K562 (cell line): ENCODE data around the gene PDE6B.

ENCODE experiments used
- CEBPG ChIP-seq, 3 experiments: fragments of 200-800 bp in 1 of 3; sonication (Bioruptor generic) in 1 of 3; sonication (generic) in 1 of 3; formaldehyde crosslinking in 1 of 3; IDR thresholded peaks in 2 of 3; conservative IDR thresholded peaks in 1 of 3; 2 replicates each; pipeline versions ENCODE4 v1.6.1 to v1.8.0; 2016 to 2022; ENCODE audit warnings: missing compliant biosample characterization in 2 of 3, missing genetic modification characterization in 2 of 3, mild to moderate bottlenecking in 1 of 3, missing genetic modification reagents in 1 of 3
- CTCF ChIP-seq, 3 experiments: IDR thresholded peaks in 2 of 3; conservative IDR thresholded peaks in 1 of 3; 2 replicates each; pipeline ENCODE4 v1.5.1; 2011 to 2012; ENCODE audit warnings: low read length in 3 of 3, mild to moderate bottlenecking in 3 of 3, control low read depth in 2 of 3, improper control_type of control experiment in 1 of 3, inconsistent platforms in 1 of 3, low read depth in 1 of 3, mixed read lengths in 1 of 3, moderate library complexity in 1 of 3; ENCODE audit not compliant: insufficient read depth in 2 of 3
- ETV1 ChIP-seq: fragments of 450-650 bp; conservative IDR thresholded peaks from 2 replicates; pipeline ENCODE4 v1.6.1; 2016; ENCODE audit warnings: missing genetic modification characterization, control low read depth, low read depth, missing compliant biosample characterization
- KAT2B ChIP-seq: IDR thresholded peaks from one replicate; pipeline ENCODE4 v1.6.1; 2012; ENCODE audit warnings: low read depth, mild to moderate bottlenecking, control low read depth, inconsistent platforms, low read length, moderate library complexity
- NR0B1 ChIP-seq: fragments of 450-650 bp; IDR thresholded peaks from one replicate; pipeline ENCODE4 v1.6.1; 2018; ENCODE audit warnings: mild to moderate bottlenecking, moderate library complexity; ENCODE audit not compliant: partially characterized antibody
- POLR2A ChIP-seq: fragments of 450-650 bp; conservative IDR thresholded peaks from 2 replicates; pipeline ENCODE4 v1.6.1; 2016
- RNF219 ChIP-seq: fragments of 250-450 bp; sonication (Bioruptor Pico); IDR thresholded peaks from 2 replicates; pipeline ENCODE4 v1.5.0; 2022; ENCODE audit warnings: mild to moderate bottlenecking
- SMARCA4 ChIP-seq: fragments of 450-650 bp; IDR thresholded peaks from 2 replicates; pipeline ENCODE4 v1.6.1; 2016
- STAT5B ChIP-seq: fragments of 250-450 bp; sonication (Bioruptor Pico); IDR thresholded peaks from 2 replicates; pipeline ENCODE4 v1.8.0; 2021; ENCODE audit warnings: mild to moderate bottlenecking, inconsistent platforms
- TFAP4 ChIP-seq: sonication (generic); formaldehyde crosslinking; IDR thresholded peaks from 2 replicates; pipeline ENCODE4 v1.8.0; 2022; ENCODE audit warnings: missing genetic modification reagents, mild to moderate bottlenecking, moderate library complexity, borderline replicate concordance
- TFE3 ChIP-seq: fragments of 450-650 bp; formaldehyde crosslinking; IDR thresholded peaks from 2 replicates; pipeline ENCODE4 v1.4.0; 2020; ENCODE audit warnings: mild to moderate bottlenecking, mixed read lengths
- USF1 ChIP-seq: sonication (generic); formaldehyde crosslinking; IDR thresholded peaks from 2 replicates; pipeline ENCODE4 v1.9.0; 2022; ENCODE audit warnings: mild to moderate bottlenecking, missing genetic modification reagents
- ZNF140 ChIP-seq: fragments of 250-450 bp; sonication (Bioruptor Pico); IDR thresholded peaks from 2 replicates; pipeline ENCODE4 v1.8.0; 2021; ENCODE audit warnings: moderate library complexity, mild to moderate bottlenecking, inconsistent platforms

GRCh38 chr4:630656-631055 is 5.3 kb downstream of the PDE6B start:
- TF ChIP-seq KAT2B (no peak), TFE3 (CRISPR knock-in tag) (no peak), NR0B1 (no peak), RNF219 (no peak), CTCF (IDR thresholded peaks at IDR 0.05 in 2 of 3, conservative IDR thresholded peaks at IDR 0.05 in 1 of 3; ENCODE audit: insufficient read depth in 2 of 3, low read depth in 1 of 3, low read length in 3 of 3) (no peak), ETV1 (no peak), USF1 (CRISPR knock-in tag) (no peak), TFAP4 (CRISPR knock-in tag) (no peak), STAT5B (CRISPR knock-in tag) (no peak), CEBPG (CRISPR knock-in tag; IDR thresholded peaks at IDR 0.05) (no peak), CEBPG (tag; conservative IDR thresholded peaks at IDR 0.05 in 1 of 2, IDR thresholded peaks at IDR 0.05 in 1 of 2) (no peak), POLR2A (no peak), ZNF140 (CRISPR knock-in tag) (no peak), SMARCA4 (no peak)
